Measurements from ENCODE around the gene C2CD3. TPM values are rescaled to one million over a fixed set of nuclear protein-coding genes. Genes with fewer than 3 reads are reported as not detected.

The C2CD3 gene
- total and polyA plus RNA-seq, 9 of the 15 experiments (the other 6 are each of a cell fraction or from before 2014, with no cell fraction given) = 4.4 to 20.2 (median 15.4) TPM

GRCh38 chr11:74170694-74171629, at the start of gene C2CD3, which contains the start of gene PPME1 (continued):
- TF ChIP-seq, protein P1, sequence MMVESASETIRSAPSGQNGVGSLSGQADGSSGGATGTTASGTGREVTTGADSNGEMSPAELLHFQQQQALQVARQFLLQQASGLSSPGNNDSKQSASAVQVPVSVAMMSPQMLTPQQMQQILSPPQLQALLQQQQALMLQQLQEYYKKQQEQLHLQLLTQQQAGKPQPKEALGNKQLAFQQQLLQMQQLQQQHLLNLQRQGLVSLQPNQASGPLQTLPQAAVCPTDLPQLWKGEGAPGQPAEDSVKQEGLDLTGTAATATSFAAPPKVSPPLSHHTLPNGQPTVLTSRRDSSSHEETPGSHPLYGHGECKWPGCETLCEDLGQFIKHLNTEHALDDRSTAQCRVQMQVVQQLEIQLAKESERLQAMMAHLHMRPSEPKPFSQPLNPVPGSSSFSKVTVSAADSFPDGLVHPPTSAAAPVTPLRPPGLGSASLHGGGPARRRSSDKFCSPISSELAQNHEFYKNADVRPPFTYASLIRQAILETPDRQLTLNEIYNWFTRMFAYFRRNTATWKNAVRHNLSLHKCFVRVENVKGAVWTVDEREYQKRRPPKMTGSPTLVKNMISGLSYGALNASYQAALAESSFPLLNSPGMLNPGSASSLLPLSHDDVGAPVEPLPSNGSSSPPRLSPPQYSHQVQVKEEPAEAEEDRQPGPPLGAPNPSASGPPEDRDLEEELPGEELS (CRISPR knock-in tag; IDR thresholded peaks at IDR 0.05; ENCODE audit: borderline replicate concordance) = 0 out of 2 replicates have a peak, but pooled peaks have one; percentile 41
- TF ChIP-seq, protein P2, sequence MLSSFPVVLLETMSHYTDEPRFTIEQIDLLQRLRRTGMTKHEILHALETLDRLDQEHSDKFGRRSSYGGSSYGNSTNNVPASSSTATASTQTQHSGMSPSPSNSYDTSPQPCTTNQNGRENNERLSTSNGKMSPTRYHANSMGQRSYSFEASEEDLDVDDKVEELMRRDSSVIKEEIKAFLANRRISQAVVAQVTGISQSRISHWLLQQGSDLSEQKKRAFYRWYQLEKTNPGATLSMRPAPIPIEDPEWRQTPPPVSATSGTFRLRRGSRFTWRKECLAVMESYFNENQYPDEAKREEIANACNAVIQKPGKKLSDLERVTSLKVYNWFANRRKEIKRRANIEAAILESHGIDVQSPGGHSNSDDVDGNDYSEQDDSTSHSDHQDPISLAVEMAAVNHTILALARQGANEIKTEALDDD (IDR thresholded peaks at IDR 0.05) = no peak
- TF ChIP-seq ZMIZ1 (IDR thresholded peaks at IDR 0.05; ENCODE audit: low read depth in 2 of 2, low read length in 2 of 2) = 0 out of 4 replicates have a peak, but pooled peaks of 1 of the 2 experiments have one; percentile 25
- peak in 1 of 2 experiments; percentile 9; a peak in 1 of 4 replicates for TF ChIP-seq RAD21 (CRISPR knock-in tag; conservative IDR thresholded peaks at IDR 0.05 in 1 of 2, IDR thresholded peaks at IDR 0.05 in 1 of 2)
- TF ChIP-seq EP400 (IDR thresholded peaks at IDR 0.05) = peak; percentile 77
- TF ChIP-seq PHF20 (IDR thresholded peaks at IDR 0.05; ENCODE audit: partially characterized antibody) = no peak
- no peak for TF ChIP-seq TCF15 (CRISPR knock-in tag; IDR thresholded peaks at IDR 0.05)
- peak; percentile 90 to 91 for TF ChIP-seq E2F6 (IDR thresholded peaks at IDR 0.05; ENCODE audit: borderline replicate concordance in 1 of 2, extremely low read depth in 1 of 2, insufficient read depth in 1 of 2, insufficient read length in 1 of 2, low read depth in 1 of 2, low read length in 1 of 2, poor library complexity in 1 of 2, severe bottlenecking in 1 of 2)
- TF ChIP-seq FOSL1 (tag; conservative IDR thresholded peaks at IDR 0.05) = no peak
- peak; percentile 60; the same call in 1 of the 2 replicates for TF ChIP-seq ESRRA (IDR thresholded peaks at IDR 0.05; ENCODE audit: borderline replicate concordance, low read depth)
- TF ChIP-seq, protein P3, sequence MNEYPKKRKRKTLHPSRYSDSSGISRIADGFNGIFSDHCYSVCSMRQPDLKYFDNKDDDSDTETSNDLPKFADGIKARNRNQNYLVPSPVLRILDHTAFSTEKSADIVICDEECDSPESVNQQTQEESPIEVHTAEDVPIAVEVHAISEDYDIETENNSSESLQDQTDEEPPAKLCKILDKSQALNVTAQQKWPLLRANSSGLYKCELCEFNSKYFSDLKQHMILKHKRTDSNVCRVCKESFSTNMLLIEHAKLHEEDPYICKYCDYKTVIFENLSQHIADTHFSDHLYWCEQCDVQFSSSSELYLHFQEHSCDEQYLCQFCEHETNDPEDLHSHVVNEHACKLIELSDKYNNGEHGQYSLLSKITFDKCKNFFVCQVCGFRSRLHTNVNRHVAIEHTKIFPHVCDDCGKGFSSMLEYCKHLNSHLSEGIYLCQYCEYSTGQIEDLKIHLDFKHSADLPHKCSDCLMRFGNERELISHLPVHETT (CRISPR knock-in tag; conservative IDR thresholded peaks at IDR 0.05 in 1 of 2, IDR thresholded peaks at IDR 0.05 in 1 of 2) = peak in 1 of 2 experiments; percentile 86; a peak in 2 of 4 replicates
- TF ChIP-seq MAZ (CRISPR knock-in tag; conservative IDR thresholded peaks at IDR 0.05 in 1 of 2, IDR thresholded peaks at IDR 0.05 in 1 of 2) = peak; percentile 61 to 72; a peak in 3 of 4 replicates
